Hepatocyte (in vitro differentiated cells): ENCODE results near the gene WDR37.

Source experiments
- CTCF ChIP-seq: fragments of 200-600 bp; sonication (generic); IDR thresholded peaks from 2 replicates; pipeline ENCODE4 v1.5.1; 2016; ENCODE audit warnings: antibody characterized with exemption, mild to moderate bottlenecking; ENCODE audit not compliant: poor library complexity
- EZH2 ChIP-seq: fragments of 200-600 bp; sonication (generic); IDR thresholded peaks from 2 replicates; pipeline ENCODE4 v1.6.1; 2016; ENCODE audit warnings: antibody characterized with exemption, mild to moderate bottlenecking, borderline replicate concordance
- EZH2phosphoT487 ChIP-seq: fragments of 200-600 bp; sonication (generic); IDR thresholded peaks from one replicate; pipeline ENCODE4 v1.6.1; 2018; ENCODE audit warnings: antibody characterized with exemption, mild to moderate bottlenecking, low read depth, moderate library complexity; ENCODE audit not compliant: unreplicated experiment, severe bottlenecking

GRCh38 chr10:1119027-1119426, 62.8 kb downstream of the WDR37 start:
- TF ChIP-seq CTCF (no peak), EZH2phosphoT487 (no peak), EZH2 (no peak)
